PFSK-1 (cell line): ENCODE results near the gene RNF223.

Experiments used
- FOXP2 ChIP-seq: optimal IDR thresholded peaks from 2 replicates; pipeline ENCODE3; 2011; ENCODE audit warnings: borderline replicate concordance, control low read depth, inconsistent platforms; ENCODE audit not compliant: insufficient read depth; ENCODE audit errors: extremely low read length, extremely low read depth
- POLR2AphosphoS5 ChIP-seq: IDR thresholded peaks from 2 replicates; pipeline ENCODE4 v1.6.1; 2012; ENCODE audit warnings: low read depth, mild to moderate bottlenecking, control low read depth, low read length, moderate library complexity
- SIN3A ChIP-seq: IDR thresholded peaks from 2 replicates; pipeline ENCODE4 v1.6.1; 2012; ENCODE audit warnings: mild to moderate bottlenecking, low read length, moderate library complexity, borderline replicate concordance; ENCODE audit not compliant: insufficient read depth
- TAF1 ChIP-seq: IDR thresholded peaks from 2 replicates; pipeline ENCODE4 v1.6.1; 2012; ENCODE audit warnings: low read length, control low read depth, borderline replicate concordance; ENCODE audit not compliant: insufficient read depth
- TF ChIP-seq, protein P1 (sequence below), 2 experiments: IDR thresholded peaks; 2 replicates each; pipeline versions ENCODE4 v1.6.1 to v1.8.0; 2011 to 2012; ENCODE audit warnings: low read depth in 2 of 2, low read length in 2 of 2, control low read depth in 1 of 2, inconsistent platforms in 1 of 2, mild to moderate bottlenecking in 1 of 2, moderate library complexity in 1 of 2; ENCODE audit not compliant: insufficient read depth in 1 of 2

Gene RNF223

DNA sequence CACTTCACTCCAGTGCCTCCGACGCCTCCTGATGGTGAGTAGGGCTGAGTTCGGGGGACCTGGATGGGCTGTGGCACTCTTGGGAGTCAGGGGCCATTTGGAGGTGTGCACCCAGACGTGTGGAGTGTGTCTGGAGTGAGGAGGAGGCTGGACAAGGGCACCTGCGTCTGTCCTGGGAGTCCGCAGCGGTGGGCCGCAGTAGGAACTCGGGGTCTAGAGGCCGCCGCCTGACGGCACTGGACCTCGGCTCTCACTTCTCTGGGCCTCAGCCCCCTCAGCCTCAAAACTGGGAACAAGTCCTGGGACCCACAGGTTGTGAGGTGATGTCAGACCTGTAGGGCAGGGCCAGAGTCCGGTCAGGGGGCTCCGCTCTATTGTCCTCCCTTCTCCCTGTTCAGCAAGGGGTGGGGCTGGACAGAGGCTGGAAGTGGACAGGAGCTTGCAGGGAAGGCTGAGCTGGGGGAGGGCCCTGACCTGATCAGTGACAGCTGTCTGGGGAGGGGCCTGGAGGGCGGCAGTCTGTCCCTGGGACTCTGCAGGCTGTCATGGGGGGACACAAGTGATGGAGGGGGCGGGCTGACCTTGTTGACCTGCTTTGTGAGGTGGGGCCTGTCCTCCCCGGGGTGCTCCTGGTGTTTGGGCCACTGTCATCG lies 38.7 kb downstream of the RNF223 start:
- TF ChIP-seq POLR2AphosphoS5 = no peak
- TF ChIP-seq, protein P1, sequence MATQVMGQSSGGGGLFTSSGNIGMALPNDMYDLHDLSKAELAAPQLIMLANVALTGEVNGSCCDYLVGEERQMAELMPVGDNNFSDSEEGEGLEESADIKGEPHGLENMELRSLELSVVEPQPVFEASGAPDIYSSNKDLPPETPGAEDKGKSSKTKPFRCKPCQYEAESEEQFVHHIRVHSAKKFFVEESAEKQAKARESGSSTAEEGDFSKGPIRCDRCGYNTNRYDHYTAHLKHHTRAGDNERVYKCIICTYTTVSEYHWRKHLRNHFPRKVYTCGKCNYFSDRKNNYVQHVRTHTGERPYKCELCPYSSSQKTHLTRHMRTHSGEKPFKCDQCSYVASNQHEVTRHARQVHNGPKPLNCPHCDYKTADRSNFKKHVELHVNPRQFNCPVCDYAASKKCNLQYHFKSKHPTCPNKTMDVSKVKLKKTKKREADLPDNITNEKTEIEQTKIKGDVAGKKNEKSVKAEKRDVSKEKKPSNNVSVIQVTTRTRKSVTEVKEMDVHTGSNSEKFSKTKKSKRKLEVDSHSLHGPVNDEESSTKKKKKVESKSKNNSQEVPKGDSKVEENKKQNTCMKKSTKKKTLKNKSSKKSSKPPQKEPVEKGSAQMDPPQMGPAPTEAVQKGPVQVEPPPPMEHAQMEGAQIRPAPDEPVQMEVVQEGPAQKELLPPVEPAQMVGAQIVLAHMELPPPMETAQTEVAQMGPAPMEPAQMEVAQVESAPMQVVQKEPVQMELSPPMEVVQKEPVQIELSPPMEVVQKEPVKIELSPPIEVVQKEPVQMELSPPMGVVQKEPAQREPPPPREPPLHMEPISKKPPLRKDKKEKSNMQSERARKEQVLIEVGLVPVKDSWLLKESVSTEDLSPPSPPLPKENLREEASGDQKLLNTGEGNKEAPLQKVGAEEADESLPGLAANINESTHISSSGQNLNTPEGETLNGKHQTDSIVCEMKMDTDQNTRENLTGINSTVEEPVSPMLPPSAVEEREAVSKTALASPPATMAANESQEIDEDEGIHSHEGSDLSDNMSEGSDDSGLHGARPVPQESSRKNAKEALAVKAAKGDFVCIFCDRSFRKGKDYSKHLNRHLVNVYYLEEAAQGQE (IDR thresholded peaks at IDR 0.05; ENCODE audit: insufficient read depth in 1 of 2, low read depth in 2 of 2, low read length in 2 of 2) = peak in 1 of 2 experiments; percentile 70; a peak in 2 of 4 replicates

DNA sequence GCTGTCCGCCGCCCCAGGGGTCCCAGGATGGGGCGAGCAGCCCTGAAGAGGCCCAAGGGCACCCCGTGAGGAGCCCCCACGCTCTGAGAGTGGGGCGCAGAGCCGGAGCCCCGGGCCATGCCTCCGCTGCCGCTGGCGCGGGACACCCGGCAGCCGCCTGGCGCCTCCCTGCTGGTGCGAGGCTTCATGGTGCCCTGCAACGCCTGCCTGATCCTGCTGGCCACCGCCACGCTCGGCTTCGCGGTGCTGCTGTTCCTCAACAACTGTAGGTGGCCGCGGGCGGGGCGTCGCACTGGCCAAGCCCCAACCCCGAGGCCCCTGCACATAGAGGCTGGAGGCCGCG lies 39.7 kb downstream of the RNF223 start:
- TF ChIP-seq, protein P1 (IDR thresholded peaks at IDR 0.05; ENCODE audit: insufficient read depth in 1 of 2, low read depth in 2 of 2, low read length in 2 of 2) = no peak
- TF ChIP-seq POLR2AphosphoS5 (no peak), SIN3A (no peak), TAF1 (no peak), FOXP2 (no peak)

DNA sequence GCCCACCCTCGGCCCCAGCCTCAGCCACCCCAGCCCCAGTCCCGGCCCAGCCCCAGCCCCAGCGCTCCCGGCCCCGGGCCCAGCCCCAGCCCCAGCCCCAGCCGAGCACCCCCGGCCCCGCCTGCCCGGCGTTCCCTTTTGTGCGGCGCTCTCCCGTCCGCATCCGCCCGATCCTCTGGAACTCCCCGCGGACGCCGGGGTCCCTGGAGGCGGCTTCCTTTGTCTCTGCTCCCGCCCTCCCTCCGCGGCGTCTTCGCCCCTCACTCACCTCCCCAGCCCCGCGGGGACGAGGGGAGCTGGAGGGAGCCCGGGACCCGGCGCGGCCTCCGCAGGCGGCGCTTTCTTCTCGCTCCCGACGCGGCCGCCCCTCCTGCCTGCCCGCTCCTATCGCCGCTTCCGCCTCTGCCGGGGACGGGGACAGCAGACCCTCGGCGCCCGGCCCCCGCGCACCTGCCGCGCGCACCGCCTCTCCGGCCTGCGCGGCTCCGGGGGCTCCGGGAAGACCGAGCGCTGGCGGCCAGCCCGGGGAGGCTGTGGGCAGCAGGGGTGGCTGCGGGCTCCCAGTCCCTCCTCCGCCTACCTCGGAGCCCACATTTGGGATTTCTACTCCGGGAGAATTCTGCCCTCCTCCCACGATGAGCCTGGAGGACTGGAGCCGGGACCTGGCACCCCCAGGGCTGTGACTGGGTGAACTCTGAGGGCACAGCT lies 40.2 kb downstream of the RNF223 start:
- no peak for TF ChIP-seq POLR2AphosphoS5
- no peak for TF ChIP-seq SIN3A
- TF ChIP-seq, protein P1 (IDR thresholded peaks at IDR 0.05; ENCODE audit: insufficient read depth in 1 of 2, low read depth in 2 of 2, low read length in 2 of 2) = no peak
- no peak for TF ChIP-seq TAF1
- TF ChIP-seq FOXP2 = no peak

DNA sequence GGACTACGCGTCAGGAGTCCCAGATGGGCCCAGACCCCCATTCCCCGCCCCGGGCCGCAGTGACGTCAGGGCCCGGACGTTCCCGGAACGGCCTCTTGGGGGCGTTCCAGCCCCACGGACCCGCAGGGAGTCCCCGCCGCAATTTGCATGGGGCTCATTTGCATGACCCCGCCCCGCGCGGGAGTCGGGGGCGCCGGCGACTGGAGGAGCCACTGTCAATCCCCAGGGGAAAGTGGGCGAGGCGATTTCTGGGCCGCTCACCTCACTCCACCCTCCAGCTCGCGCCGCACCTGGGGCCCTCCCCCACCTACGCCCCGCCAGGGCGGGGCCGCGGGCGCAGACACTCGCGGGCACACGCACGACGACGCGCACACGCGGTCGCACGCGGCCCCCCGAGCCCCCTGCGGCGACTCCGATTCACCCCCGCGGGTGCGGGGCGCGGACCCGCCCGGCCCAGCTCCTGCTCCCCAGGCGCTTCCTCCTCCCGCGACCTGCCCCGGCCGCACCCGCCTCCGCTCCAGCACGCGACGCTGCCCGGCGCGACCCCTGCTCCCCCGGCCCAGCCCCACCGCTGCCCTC lies 41.0 kb downstream of the RNF223 start:
- TF ChIP-seq TAF1 = no peak

DNA sequence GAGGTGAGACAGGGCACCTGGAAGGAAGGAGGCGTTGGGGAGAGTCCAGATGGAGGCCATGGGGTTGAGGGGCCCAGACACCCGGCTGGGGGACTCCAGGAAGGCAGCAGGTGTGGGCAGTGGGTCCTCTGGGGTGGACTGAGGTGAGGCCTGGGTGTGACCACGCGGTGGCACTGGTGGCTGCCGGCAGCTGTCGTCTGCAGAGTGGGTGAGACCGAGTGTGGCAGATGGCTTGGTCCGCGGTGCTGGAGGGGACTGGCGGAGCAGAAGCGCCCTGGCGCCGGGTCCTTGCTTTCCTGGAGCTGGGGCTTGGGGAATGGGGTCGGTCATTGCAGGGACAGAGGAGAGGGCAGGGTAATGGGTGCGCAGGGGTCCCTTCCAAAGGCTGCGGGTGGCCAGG lies 41.7 kb downstream of the RNF223 start:
- TF ChIP-seq POLR2AphosphoS5 = no peak
- no peak for TF ChIP-seq TAF1
- TF ChIP-seq, protein P1 (IDR thresholded peaks at IDR 0.05; ENCODE audit: insufficient read depth in 1 of 2, low read depth in 2 of 2, low read length in 2 of 2) = no peak
- TF ChIP-seq SIN3A = no peak
